Vagina (tissue), 2 donors: ENCODE measurements around the gene LYPD6. TPM values are rescaled to one million over a fixed set of nuclear protein-coding genes. Genes with fewer than 3 reads are reported as not detected.

Source experiments
- DNase-seq, 2 donors: peaks; one replicate each; pipeline ENCODE4 v3.0.0-alpha.2; 2017; ENCODE audit errors: extremely low spot score in 2 of 2
- H3K27ac ChIP-seq: fragments of 200-600 bp; sonication (generic); one replicate; pipeline ENCODE4 v1.5.1; 2019
- H3K27me3 ChIP-seq: fragments of 200-600 bp; sonication (generic); one replicate; pipeline ENCODE4 v1.5.1; 2019
- H3K36me3 ChIP-seq, 2 donors: fragments of 200-600 bp; sonication (generic); one replicate each; pipeline ENCODE4 v1.5.1; 2017 to 2019
- H3K4me1 ChIP-seq: fragments of 200-600 bp; sonication (generic); one replicate; pipeline ENCODE4 v1.5.1; 2019
- H3K4me3 ChIP-seq, 2 donors: fragments of 200-600 bp; sonication (generic); 1 replicate in 1 of 2; 2 replicates in 1 of 2; pipeline ENCODE4 v1.5.1; 2016 to 2019
- H3K9me3 ChIP-seq: fragments of 200-600 bp; sonication (generic); one replicate; pipeline ENCODE4 v1.5.1; 2019
- CTCF ChIP-seq, 3 experiments: fragments of 450-650 bp in 2 of 3; fragments of 200-600 bp in 1 of 3; sonication (generic) in 1 of 3; IDR thresholded peaks; one replicate each; pipeline ENCODE4 v1.5.1; 2017 to 2019; ENCODE audit warnings: antibody characterized with exemption in 3 of 3, mild to moderate bottlenecking in 2 of 3, moderate library complexity in 2 of 3
- POLR2A ChIP-seq, 2 donors: fragments of 450-650 bp; IDR thresholded peaks; one replicate each; pipeline ENCODE4 v1.6.1; 2017; ENCODE audit warnings: antibody characterized with exemption in 2 of 2, mild to moderate bottlenecking in 2 of 2, moderate library complexity in 2 of 2
- POLR2AphosphoS5 ChIP-seq, 2 donors: sonication (generic); formaldehyde crosslinking; IDR thresholded peaks; one replicate each; pipeline ENCODE4 v1.9.0; 2017; ENCODE audit warnings: antibody characterized with exemption in 2 of 2, mild to moderate bottlenecking in 2 of 2, low read depth in 1 of 2; ENCODE audit not compliant: insufficient read depth in 1 of 2
- intact Hi-C: fragments of 100-400 bp; cut with DNase I; formaldehyde crosslinking; loops from one replicate; pipeline ENCODE4 v1.15.1; 2023
- total RNA-seq: library from RNA; depleted of rRNA; stranded (reverse); fragments of >200 nt; gene quantifications from one replicate; pipeline ENCODE4 v1.2.3, GENCODE V29; 2016

LYPD6 gene
- total RNA-seq, 1 donor from 2014 or later: 0.25 TPM

- intact Hi-C loops: no loop called here
- H3K27me3 ChIP-seq: no peaks in the 10 kb centered on the region
- no peaks in the 10 kb centered on the region for H3K36me3 ChIP-seq
- H3K9me3 ChIP-seq: no peaks in the 10 kb centered on the region
- no peak for DNase-seq
- TF ChIP-seq POLR2A (IDR thresholded peaks at IDR 0.05): no peak
- TF ChIP-seq CTCF (IDR thresholded peaks at IDR 0.05): no peak
- no peak for TF ChIP-seq POLR2AphosphoS5 (IDR thresholded peaks at IDR 0.05; ENCODE audit: insufficient read depth in 1 of 2, low read depth in 1 of 2)
- H3K4me1 ChIP-seq: peaks cover 5% of the 10 kb centered on the region
- H3K27ac ChIP-seq: no peak overlapping the region
- no peak overlapping the region for H3K4me3 ChIP-seq
Observed at GRCh38 chr2:149355716-149356422, 25.5 kb downstream of the LYPD6 start.

- TF ChIP-seq POLR2A (IDR thresholded peaks at IDR 0.05) (no peak), POLR2AphosphoS5 (IDR thresholded peaks at IDR 0.05; ENCODE audit: insufficient read depth in 1 of 2, low read depth in 1 of 2) (no peak), CTCF (IDR thresholded peaks at IDR 0.05) (no peak)
- Histone ChIP-seq H3K27ac (no peak overlapping the region), H3K27me3 (no peaks in the 10 kb centered on the region), H3K9me3 (no peaks in the 10 kb centered on the region), H3K4me1 (peaks cover 5% of the 10 kb centered on the region), H3K4me3 (no peak overlapping the region), H3K36me3 (no peaks in the 10 kb centered on the region)
- intact Hi-C loops: no loop called here
- no peak for DNase-seq
Observed at GRCh38 chr2:149357058-149357457, 26.7 kb downstream of the LYPD6 start.

GRCh38 chr2:149360106-149360505 lies 29.7 kb downstream of the LYPD6 start:
- no peak overlapping the region for H3K4me3 ChIP-seq
- no peaks in the 10 kb centered on the region for H3K36me3 ChIP-seq
- H3K4me1 ChIP-seq: peaks cover 5% of the 10 kb centered on the region
- no peak overlapping the region for H3K27ac ChIP-seq
- TF ChIP-seq POLR2A (IDR thresholded peaks at IDR 0.05) (no peak), POLR2AphosphoS5 (IDR thresholded peaks at IDR 0.05; ENCODE audit: insufficient read depth in 1 of 2, low read depth in 1 of 2) (no peak), CTCF (IDR thresholded peaks at IDR 0.05) (no peak)
- no peaks in the 10 kb centered on the region for H3K27me3 ChIP-seq
- DNase-seq: no peak
- intact Hi-C loops: no loop called here
- no peaks in the 10 kb centered on the region for H3K9me3 ChIP-seq

GRCh38 chr2:149363958-149364357 lies 33.6 kb downstream of the LYPD6 start:
- intact Hi-C loops: no loop called here
- H3K27me3 ChIP-seq: no peaks in the 10 kb centered on the region
- TF ChIP-seq CTCF (IDR thresholded peaks at IDR 0.05) (no peak), POLR2AphosphoS5 (IDR thresholded peaks at IDR 0.05; ENCODE audit: insufficient read depth in 1 of 2, low read depth in 1 of 2) (no peak), POLR2A (IDR thresholded peaks at IDR 0.05) (no peak)
- peaks cover 5% of the 10 kb centered on the region for H3K4me1 ChIP-seq
- no peak overlapping the region for H3K27ac ChIP-seq
- H3K4me3 ChIP-seq: no peak overlapping the region
- H3K9me3 ChIP-seq: no peaks in the 10 kb centered on the region
- H3K36me3 ChIP-seq: no peaks in the 10 kb centered on the region
- DNase-seq: no peak

GRCh38 chr2:149364839-149365238 lies 34.5 kb downstream of the LYPD6 start:
- Histone ChIP-seq H3K9me3 (no peaks in the 10 kb centered on the region), H3K4me1 (peaks cover 2% of the 10 kb centered on the region), H3K27me3 (no peaks in the 10 kb centered on the region), H3K36me3 (no peaks in the 10 kb centered on the region), H3K4me3 (no peak overlapping the region), H3K27ac (no peak overlapping the region)
- DNase-seq: no peak
- TF ChIP-seq POLR2A (IDR thresholded peaks at IDR 0.05): no peak
- TF ChIP-seq CTCF (IDR thresholded peaks at IDR 0.05): no peak
- TF ChIP-seq POLR2AphosphoS5 (IDR thresholded peaks at IDR 0.05; ENCODE audit: insufficient read depth in 1 of 2, low read depth in 1 of 2): no peak
- intact Hi-C loops: no loop called here
